Loucy (cell line): ENCODE results near the gene TMEM114.

Experiments used
- EZH2phosphoT487 ChIP-seq: fragments of 200-600 bp; IDR thresholded peaks from 2 replicates; pipeline ENCODE4 v1.6.1; 2018; ENCODE audit warnings: antibody characterized with exemption, mild to moderate bottlenecking, moderate library complexity, borderline replicate concordance
- TF ChIP-seq, protein P1 (sequence below): fragments of 200-600 bp; sonication (generic); conservative IDR thresholded peaks from 2 replicates; pipeline ENCODE4 v1.5.1; 2014; ENCODE audit warnings: mild to moderate bottlenecking, antibody characterized with exemption, low read length

DNA sequence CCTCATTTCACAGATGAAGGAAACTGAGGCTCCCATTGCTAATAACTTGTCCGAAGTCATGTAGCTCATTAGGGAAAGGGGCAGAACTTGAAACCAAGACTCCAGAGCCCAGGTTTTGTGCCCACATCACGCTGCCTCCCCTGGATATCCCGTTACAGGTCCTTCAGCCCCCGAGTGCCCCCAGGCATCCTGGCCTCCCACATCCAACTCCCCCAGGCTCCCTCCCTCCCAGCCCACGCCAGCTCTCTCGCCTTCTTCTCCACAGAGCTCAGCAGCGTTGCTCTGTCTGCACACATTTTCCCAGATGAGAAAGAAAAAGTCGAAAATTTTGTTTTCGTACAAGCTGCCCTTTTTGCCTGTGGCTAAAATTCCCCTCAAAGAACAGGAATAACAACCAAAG is 16.9 kb upstream of the TMEM114 start:
- TF ChIP-seq EZH2phosphoT487, result no peak
- TF ChIP-seq, protein P1, sequence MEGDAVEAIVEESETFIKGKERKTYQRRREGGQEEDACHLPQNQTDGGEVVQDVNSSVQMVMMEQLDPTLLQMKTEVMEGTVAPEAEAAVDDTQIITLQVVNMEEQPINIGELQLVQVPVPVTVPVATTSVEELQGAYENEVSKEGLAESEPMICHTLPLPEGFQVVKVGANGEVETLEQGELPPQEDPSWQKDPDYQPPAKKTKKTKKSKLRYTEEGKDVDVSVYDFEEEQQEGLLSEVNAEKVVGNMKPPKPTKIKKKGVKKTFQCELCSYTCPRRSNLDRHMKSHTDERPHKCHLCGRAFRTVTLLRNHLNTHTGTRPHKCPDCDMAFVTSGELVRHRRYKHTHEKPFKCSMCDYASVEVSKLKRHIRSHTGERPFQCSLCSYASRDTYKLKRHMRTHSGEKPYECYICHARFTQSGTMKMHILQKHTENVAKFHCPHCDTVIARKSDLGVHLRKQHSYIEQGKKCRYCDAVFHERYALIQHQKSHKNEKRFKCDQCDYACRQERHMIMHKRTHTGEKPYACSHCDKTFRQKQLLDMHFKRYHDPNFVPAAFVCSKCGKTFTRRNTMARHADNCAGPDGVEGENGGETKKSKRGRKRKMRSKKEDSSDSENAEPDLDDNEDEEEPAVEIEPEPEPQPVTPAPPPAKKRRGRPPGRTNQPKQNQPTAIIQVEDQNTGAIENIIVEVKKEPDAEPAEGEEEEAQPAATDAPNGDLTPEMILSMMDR, result no peak
